GM12864 (cell line): Measurements from ENCODE around the gene MAGI3.
"Not testable (repeated sequence)": the region's sequence is repeated elsewhere in the genome, so short reads cannot be mapped to it uniquely, and the experiment has no call there.

Source experiments
- DNase-seq: peaks from one replicate; pipeline ENCODE4 v3.0.0-alpha.2; 2011; ENCODE audit warnings: low read depth
- H3K4me3 ChIP-seq: 2 replicates; pipeline ENCODE4 v1.5.1; 2011; ENCODE audit warnings: mild to moderate bottlenecking, low read depth, low read length, control low read depth
- CTCF ChIP-seq: IDR thresholded peaks from 2 replicates; pipeline ENCODE4 v1.5.1; 2011; ENCODE audit warnings: low read depth, mild to moderate bottlenecking, moderate library complexity, low read length, control low read depth, inconsistent platforms; ENCODE audit errors: missing control alignments

The MAGI3 gene

DNA sequence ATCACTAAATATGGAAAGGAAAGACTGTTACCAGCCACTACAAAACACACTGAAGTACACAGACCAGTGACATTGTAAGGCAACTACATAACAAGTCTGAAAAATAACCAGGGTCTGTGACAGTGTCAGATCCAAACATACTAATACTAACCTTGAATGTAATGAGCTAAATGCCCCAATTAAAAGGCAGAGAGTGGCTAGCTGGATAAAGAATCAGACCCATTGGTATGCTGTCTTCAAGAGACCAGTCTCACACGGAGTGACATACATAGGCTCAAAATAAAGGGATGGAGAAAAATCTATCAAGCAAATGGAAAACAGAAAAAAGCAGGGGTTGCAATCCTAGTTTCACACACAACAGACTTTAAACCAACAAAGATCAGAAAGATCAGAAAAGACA lies 100.1 kb downstream of the MAGI3 start:
- H3K4me3 ChIP-seq, result no peak overlapping the region
- TF ChIP-seq CTCF, result no peak
- no peak for DNase-seq

DNA sequence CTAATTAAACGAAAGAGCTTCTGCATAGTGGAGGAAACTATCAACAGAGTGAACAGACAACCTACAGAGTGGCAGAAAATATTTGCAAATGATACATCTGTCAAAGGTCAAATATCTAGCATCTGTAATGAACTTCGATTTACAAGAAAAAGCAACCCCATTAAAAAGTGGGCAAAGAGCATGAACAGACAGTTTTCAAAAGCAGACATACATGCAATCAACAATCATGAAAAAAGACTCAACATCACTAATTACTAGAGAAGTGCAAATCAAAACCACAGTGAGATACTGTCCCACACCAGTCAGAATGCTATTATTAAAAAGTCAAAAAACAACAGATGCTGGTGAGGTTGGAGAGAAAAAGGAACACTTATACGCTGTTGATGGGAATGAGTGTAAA lies 103.2 kb downstream of the MAGI3 start:
- H3K4me3 ChIP-seq, result no peak overlapping the region
- no peak for TF ChIP-seq CTCF
- no peak for DNase-seq

- no peak overlapping the region for H3K4me3 ChIP-seq
- TF ChIP-seq CTCF, result no peak
- no peak for DNase-seq
These were observed 115.0 kb downstream of the MAGI3 start for GRCh38 chr1:113505357-113505756.

- no peak for TF ChIP-seq CTCF
- H3K4me3 ChIP-seq, result no peak overlapping the region
- DNase-seq, result no peak
These were observed 117.4 kb downstream of the MAGI3 start for GRCh38 chr1:113507552-113508214.

DNA sequence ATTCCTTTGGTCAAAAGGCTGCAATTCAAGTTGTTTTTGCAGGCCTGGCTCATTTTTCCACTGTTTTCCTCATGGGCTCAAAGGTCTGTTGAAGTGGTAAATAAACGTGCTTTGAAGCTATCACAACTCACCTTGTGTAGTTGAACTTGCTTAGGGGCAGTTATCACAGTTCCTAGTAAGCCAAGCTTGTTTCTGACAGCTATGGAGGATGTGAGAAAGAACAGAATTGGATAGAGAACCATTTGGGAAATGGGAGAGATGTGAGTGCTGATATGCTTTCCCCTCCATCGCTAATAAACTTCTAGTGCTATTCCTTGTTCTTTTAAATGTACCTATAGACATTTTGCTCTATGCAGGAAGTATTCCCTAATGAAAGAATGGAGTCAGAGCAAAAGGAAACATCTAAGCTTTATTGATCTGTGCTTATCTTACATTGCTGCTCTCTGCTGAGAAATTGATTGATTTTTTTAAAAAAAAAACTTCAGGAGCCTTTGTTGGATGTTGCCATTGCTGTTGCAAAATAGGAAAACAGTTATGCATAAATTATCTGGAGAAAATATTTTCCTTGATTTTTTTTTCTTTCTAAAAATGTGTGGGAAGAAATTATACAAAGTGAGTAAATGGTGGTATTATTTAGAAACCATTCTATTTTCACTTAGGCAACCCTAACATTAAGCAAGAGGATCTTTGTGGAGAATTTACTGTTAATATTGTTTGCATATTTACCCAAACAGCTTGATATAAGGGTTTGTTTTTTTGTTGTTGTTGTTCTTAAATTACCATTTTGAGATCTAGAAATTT lies 118.2 kb downstream of the MAGI3 start:
- DNase-seq, result no peak
- TF ChIP-seq CTCF, result no peak
- H3K4me3 ChIP-seq, result no peak overlapping the region

DNA sequence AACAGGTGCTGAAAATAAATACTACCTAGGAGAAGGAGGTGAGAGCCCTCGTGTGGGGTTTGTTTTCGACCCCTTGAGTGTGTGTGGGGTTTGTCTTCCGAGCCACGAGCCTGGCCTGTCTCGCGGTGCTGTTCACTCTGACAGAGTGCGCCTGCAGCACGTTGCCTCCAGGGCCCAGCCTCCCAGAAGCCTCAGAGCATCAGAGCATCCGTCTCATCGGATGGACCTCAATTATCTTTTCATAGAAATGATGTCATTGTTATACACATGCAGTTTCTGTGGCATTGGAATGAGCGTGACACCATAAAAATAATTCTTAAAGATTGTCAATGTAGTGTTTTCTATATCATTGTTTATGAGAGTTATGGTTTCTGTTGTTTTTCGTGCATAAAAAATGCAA lies 119.5 kb downstream of the MAGI3 start:
- not testable (repeated sequence) for DNase-seq

DNA sequence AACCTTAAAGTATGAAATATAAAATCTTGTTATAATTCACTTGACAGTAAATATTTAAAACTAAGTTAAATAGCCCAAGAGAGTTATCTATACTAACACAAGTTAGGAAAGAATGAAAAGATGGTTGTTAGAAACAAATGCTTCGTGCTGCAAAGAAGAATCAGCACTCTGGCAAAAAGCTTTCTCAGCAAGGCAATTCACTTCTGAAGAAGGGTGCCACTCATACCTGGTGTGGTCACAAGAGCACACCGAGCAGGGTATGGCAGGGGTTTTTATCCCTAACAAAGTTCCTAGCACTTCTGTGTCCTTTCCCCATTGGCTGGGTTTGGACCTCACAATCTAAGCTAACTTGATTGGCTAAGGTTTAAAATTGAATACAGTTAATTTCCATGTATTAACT lies 121.0 kb downstream of the MAGI3 start:
- TF ChIP-seq CTCF, result no peak
- H3K4me3 ChIP-seq, result no peak overlapping the region
- no peak for DNase-seq

More for the DNA sequence above, 119.5 kb downstream of the MAGI3 start:
- not testable (repeated sequence) for H3K4me3 ChIP-seq
